Hepatocyte (in vitro differentiated cells): Measurements from ENCODE around the gene FAM83F.

ENCODE experiments used
- EZH2 ChIP-seq: fragments of 200-600 bp; sonication (generic); IDR thresholded peaks from 2 replicates; pipeline ENCODE4 v1.6.1; 2016; ENCODE audit warnings: antibody characterized with exemption, mild to moderate bottlenecking, borderline replicate concordance
- TF ChIP-seq, protein P1 (sequence below): fragments of 200-600 bp; sonication (generic); IDR thresholded peaks from 2 replicates; pipeline ENCODE4 v1.5.1; 2016; ENCODE audit warnings: antibody characterized with exemption, mild to moderate bottlenecking; ENCODE audit not compliant: poor library complexity

GRCh38 chr22:40006641-40007040 is 11.9 kb downstream of the FAM83F start:
- no peak for TF ChIP-seq EZH2
- TF ChIP-seq, protein P1, sequence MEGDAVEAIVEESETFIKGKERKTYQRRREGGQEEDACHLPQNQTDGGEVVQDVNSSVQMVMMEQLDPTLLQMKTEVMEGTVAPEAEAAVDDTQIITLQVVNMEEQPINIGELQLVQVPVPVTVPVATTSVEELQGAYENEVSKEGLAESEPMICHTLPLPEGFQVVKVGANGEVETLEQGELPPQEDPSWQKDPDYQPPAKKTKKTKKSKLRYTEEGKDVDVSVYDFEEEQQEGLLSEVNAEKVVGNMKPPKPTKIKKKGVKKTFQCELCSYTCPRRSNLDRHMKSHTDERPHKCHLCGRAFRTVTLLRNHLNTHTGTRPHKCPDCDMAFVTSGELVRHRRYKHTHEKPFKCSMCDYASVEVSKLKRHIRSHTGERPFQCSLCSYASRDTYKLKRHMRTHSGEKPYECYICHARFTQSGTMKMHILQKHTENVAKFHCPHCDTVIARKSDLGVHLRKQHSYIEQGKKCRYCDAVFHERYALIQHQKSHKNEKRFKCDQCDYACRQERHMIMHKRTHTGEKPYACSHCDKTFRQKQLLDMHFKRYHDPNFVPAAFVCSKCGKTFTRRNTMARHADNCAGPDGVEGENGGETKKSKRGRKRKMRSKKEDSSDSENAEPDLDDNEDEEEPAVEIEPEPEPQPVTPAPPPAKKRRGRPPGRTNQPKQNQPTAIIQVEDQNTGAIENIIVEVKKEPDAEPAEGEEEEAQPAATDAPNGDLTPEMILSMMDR = no peak
